GM19023 (cell line): Measurements from ENCODE around the gene TUBA1B.
A peak's percentile ranks its signal among the peaks of the same experiment; 100 is the strongest.
"Not testable (repeated sequence)": the region's sequence is repeated elsewhere in the genome, so short reads cannot be mapped to it uniquely, and the experiment has no call there.

Experiments used
- ATAC-seq: cut with Tn5 transposase; IDR thresholded peaks from one replicate; pipeline ENCODE4 v1.9.1; 2021; ENCODE audit warnings: mild to moderate bottlenecking, moderate library complexity; ENCODE audit not compliant: unreplicated experiment

Gene TUBA1B

DNA sequence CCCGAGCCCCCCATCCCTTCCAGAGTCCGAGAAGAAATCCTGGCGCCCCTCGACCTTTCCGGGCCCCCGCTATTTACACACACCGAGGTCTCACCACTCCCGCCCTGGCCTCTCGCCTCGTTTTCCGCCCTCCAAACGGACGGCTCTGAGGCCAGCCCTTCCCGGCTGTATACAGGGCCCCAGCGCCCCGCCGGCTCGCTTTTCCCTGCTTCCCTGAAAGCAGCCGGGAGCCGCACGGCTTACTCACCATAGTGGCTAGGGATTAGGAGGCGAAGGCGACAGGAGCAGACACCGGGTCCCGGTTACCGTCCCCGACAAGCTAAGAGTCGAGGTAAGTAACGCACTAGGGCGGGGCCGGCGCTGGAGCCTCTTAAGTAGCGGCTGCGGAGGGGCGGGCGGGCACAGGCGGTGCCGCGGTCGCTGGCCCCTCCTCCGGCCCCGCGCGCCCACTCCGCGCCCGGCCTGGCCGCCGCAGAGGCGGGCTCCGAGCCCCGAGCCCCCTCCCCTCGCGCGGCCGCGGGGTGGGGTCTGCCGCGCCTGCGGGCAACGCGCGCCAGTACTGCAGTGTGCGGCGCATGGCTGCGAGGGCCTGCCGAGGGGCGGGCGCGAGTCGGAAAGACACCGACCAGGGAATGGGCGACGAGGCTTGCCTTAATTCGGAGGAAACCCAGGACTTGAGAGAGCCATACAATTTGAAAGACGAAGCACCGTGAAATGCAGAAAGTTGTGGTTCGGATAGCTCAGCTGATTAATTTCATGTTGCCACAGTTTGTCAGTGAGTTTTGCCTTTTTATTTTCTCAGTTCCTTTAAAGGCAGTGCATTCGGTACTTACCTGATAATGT, at the start of gene TUBA1B:
Gene TUBA1B, minus strand, starts transcription at position 345 of the 843 bp plus-strand sequence. Its CDS starts 95 bp downstream, at position 250.
- peak; percentile 70 for ATAC-seq

DNA sequence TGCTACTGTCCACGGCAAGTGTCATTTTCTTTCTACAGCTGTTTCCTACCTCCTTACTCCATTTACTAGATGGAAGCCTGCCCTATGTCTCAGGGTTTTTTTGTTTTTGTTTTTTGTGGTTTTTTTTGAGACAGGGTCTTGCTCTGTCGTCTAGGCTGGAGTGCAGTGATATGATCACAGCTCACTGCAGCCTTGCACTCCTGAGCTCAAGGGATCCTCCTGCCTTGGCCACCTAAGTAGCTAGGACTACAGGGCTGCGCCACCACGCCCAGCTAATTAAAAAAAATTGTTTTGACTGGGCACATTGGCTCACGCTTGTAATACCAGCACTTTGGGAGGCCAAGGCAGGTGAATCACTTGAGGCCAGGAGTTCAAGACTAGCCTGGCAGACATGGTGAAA, 43.0 kb upstream of the TUBA1B start:
- ATAC-seq = no peak

DNA sequence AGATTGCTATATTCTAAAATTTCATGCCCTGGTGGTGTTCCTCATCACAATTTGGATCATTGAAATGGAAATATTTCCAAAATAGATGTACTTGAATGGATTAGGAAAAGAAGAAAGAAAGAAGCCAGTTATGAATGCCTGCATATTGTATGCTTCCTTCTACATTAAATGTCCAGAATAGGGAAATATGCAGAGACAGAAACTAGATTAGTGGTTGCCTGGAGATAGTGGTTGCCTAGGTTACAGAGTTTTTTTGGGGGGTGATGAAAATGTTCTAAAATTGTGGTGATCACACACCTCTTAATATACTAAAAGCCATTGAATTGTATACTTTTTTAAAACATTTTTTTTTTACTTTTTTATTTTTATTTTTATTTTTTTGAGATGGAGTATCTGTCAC, 39.7 kb upstream of the TUBA1B start:
- no peak for ATAC-seq

DNA sequence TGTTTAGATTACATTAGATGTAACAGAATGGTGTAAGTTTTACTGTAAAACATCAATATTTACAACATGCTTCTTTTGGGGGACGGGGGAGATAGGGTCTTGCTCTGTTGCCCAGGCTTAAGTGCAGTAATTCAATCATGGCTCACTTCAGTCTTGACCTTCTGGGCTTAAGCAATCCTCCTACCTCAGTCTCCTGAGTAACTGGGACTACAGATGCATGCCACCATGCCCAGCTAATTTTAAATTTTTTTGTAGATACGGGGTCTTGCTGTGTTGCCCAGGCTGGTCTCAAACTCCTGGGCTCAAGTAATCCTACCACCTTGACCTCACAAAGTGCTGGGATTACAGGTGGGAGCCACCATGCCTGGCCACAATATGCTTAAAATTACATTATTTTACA, 33.9 kb upstream of the TUBA1B start:
- ATAC-seq = no peak

DNA sequence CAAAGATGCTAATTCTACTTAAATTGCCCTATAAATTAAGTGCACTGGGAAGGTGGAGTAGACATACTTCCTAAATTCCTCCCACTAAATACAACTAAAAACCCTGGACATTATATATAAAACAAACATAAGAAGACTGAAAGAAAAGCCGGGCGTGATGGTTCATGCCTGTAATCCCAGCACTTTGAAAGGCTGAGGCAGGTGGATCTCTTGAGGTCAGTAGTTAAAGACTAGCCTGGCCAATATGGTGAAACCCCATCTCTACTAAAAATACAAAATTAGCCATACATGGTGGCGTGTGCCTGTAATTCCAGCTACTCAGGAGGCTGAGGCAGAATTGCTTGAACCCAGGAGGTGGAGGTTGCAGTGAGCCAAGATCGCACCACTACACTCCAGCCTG, 30.7 kb upstream of the TUBA1B start:
- not testable (repeated sequence) for ATAC-seq

DNA sequence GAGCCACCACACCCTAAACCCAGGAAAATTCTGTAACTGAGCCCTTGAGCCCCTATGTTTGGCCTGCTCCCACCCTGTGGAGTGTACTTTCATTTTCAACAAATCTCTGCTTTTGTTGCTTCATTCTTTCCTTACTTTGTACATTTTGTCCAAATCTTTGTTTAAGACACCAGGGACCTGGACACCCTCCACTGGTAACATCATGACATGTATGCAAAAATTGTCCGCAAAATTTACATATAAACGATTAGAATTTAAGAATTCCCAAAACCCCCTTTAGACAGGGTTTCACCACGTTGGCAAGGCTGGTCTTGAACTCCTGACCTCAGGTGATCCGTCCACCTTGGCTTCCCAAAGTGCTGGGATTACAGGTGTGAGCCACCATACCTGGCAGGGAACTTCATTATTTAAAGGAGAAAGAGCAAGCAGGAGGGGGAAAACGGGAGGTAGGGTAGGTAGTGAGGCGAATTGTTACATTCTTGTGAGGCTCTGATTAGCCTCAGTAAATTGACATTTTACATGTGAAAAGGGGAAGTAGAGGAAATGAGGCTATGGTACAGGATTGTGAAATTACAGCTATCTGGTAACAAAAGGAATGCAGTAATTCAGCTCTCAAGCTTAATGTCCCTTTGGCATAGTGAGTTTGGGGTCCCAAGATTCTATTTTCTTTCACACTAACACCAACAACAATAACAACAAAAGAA, 30.0 kb upstream of the TUBA1B start:
- ATAC-seq = no peak

DNA sequence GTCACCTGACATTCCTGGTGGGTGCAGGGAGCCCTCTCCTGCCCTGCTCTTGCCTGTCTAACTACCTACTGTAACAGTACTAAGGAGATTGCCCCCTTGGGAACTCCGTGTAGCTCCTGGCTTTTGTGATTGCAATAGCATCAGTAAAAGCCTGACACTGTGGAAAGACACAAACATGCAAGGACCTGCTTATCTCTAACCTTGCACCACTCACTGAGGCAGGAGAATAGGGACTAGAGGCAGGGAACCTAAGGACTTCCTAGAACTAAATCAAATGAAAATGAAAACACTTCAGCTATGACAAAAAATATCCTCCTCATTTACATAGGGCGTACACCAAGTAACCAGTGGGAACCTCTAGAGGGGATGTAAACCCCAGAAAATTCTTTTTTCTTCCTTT, 29.2 kb upstream of the TUBA1B start:
- no peak for ATAC-seq

DNA sequence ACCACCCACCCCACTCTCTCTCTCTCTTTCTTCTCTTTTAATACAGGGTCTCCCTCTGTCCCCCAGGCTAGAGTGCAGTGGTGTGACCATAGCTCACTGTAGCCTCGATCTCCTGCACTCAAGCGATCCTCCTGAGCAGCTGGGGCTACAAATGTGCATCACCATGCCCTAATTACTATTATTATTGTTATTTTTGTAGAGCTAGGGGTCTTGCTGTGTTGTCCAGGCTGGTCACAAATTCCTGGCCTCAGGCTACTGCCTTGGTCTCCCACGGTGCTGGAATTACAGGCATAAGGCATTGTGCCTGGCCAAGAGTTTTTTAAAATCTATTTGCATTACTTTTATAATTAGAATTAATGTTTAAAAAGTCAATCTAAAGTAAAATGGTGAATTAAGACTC, 23.0 kb upstream of the TUBA1B start:
- no peak for ATAC-seq

DNA sequence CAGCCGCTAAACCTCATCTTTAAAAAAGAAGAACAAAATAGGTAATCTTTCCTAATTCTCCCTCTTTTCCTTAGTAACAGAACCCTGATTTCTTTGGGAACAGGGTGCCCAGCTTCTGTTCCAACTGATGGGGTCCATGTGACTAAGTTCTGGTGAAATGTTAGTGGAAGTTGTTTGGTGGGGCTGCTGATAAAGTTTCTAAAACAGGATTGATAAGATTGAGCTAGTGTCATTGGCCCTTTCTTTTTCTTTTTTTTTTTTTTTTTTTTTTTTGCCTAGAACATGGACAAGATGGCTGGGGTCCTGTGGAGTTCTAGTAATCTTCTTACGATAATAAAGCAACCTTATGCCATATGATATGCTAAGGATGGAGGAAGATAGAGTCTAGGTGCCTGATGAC, 16.2 kb upstream of the TUBA1B start:
- no peak for ATAC-seq

DNA sequence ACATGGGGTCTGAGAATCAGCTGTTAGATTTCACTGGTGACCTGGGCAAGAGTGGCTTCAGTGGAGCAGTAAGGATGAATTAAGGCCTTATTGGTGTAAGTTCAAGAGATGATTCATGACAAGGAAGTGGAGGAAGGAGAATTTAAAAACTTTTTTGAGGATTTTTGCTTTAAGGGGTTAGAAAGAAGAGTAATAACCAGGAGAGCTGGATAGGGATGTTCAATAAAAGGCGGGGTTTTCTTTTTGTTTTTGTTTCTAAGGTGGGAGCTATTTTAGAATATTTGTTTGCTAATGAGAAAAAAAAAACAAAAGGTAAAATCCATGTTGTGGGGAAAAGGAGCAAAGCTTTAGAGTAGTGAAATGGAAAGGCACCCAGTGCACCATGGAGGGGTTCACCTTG, 15.2 kb upstream of the TUBA1B start:
- ATAC-seq = no peak

DNA sequence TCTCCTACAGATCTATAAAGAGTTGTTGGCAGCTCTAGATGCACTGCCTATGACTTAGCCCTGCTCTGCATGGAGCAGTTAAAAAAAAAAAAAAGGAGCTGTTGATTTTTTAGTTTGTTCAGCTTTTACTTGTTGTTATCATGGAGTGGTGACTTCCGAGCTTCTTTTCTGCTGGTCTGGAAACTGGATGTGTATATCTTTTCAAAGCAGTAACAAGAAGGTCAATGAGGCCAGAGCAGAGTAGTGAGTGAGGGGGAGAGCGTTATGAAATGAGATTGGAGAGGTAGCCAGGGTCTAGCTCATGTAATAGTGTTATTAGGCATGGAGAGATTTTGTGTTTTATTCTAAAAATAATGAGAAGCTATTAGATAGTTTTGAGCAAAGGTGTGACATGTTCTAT, 13.2 kb upstream of the TUBA1B start:
- no peak for ATAC-seq

DNA sequence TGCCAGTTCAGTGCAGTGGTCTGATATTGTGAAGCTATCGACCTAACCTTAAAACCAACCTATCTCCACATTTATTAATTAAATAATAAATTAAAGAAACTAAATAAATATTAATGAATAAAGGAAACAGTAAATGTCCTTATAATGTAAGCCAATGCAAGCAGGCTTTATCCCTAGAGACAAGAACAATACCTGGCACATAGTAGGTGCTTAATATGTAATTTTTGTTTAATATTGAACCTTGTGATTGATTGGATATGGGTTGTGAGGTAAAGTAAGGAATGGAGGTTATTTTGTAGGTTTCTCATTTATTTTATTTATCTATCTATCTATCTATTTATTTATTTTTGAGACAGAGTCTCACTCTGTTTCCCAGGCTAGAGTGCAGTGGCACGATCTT, 7.8 kb upstream of the TUBA1B start:
- ATAC-seq = no peak

DNA sequence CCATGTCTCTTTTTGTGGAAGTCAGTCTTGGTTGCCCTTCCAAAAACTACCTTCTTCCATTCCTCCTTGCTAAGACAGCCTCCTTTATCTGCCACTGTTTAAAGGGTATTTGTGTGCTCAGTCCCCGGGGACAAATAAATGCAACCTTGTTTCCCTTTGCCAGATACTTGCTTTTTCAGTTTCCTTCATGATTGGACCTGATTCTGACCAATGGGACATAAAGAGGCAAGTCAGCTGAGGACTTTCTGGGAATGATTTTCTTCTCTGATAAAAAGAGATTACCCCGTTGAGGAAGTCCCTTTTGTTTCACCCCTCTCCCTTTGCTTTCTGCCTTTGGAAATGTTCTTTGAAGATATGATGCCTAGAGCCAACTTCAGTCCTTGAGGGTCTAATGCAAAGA, 7.4 kb upstream of the TUBA1B start:
- ATAC-seq = no peak

DNA sequence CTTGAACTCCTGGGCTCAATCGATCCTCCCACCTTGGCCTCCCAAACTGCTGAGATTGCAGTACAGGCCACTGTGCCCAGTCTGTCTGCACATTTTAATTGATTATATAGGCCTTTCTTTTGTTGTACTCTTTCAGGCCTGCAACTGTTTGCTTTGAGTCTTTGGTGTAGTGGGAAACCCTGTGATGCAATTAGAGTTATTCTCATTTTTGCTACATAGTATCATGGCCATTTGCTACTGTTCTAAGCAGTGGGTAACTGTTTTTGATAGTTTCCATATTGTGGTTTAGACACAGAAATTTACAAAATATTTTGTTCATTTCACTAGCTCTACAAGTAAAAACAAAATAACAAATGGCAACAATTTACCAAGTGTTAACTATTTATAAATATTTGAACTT, 6.3 kb upstream of the TUBA1B start:
- ATAC-seq = no peak

DNA sequence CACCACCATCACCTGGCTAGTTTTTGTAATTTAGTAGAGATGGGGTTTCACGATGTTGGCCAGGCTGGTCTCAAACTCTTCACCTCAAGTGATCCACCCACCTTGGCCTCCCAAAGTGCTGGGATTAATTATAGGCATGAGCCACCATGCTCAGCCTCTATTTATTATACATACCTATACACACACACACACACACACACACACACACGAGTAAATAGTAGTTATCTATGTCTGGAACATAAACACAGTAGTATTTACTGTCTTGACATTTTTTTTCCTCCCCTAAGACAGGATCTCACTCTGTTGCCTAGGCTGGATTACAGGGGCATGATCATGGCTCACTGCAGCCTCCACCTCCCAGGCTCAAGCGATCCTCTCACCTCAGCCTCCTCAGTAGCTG, 5.8 kb upstream of the TUBA1B start:
- not testable (repeated sequence) for ATAC-seq

DNA sequence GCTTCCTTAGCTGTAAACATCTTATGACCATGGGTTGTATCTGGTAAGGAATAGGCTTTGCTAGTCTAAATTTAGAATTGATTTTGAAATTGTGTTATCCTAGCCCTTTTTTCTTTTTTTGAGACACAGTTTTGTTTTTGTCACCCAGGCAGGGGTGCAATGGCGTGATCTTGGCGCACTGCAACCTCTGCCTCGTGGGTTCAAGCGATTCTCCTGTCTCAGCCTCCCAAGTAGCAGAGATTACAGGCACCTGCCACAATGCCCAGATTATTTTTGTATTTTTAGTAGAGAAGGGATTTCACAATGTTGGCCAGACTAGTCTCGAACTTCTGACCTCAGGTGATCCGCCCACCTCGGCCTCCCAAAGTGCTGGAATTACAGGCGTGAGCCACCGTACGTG, 2.4 kb upstream of the TUBA1B start:
- no peak for ATAC-seq

DNA sequence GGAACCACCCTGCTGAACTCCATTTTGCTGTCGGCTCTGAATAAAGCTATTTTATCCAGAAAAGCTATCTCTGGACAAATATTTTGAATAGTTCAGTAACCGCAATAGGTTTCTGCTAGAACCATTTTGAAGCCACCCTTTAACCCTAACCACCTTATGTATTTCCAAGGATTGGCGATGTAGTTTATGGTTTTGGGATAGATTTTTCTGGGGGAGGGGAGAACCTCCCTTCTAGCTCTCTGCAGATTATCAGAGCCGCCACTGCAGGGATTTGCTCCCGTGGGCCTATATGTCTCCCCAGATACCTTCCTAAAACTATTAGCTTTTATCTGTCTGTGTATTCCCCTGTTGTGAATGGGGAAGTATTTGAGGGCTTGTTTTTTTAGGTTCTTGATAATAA, 1.8 kb upstream of the TUBA1B start:
- ATAC-seq = no peak

DNA sequence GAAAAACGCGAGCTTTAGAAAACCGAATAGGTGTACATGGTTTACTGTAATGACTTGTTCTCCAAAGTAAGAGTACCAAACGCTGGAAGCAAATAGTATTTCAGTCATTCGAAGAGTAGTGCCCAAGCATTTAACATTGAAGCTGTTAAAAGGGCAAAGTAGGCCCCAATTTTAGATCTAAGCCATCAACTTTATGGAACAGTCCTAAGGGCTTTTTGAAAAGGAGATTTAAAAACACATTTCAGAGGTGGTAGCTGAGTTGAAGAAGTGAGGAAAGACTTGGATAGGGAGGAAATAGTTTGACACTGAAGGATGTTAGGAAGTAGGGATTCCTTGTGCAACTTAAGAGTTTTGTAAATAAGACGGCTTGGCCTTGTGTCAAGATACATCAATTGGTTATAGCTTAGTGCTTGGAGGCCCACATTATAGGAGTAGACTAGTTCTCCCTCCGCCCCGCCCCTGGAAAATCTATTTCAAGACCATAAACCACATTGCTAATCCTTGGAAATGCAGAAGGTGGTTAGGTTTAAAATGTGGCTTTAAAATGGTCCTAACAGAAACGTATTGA, 783 bp upstream of the TUBA1B start:
- no peak for ATAC-seq

DNA sequence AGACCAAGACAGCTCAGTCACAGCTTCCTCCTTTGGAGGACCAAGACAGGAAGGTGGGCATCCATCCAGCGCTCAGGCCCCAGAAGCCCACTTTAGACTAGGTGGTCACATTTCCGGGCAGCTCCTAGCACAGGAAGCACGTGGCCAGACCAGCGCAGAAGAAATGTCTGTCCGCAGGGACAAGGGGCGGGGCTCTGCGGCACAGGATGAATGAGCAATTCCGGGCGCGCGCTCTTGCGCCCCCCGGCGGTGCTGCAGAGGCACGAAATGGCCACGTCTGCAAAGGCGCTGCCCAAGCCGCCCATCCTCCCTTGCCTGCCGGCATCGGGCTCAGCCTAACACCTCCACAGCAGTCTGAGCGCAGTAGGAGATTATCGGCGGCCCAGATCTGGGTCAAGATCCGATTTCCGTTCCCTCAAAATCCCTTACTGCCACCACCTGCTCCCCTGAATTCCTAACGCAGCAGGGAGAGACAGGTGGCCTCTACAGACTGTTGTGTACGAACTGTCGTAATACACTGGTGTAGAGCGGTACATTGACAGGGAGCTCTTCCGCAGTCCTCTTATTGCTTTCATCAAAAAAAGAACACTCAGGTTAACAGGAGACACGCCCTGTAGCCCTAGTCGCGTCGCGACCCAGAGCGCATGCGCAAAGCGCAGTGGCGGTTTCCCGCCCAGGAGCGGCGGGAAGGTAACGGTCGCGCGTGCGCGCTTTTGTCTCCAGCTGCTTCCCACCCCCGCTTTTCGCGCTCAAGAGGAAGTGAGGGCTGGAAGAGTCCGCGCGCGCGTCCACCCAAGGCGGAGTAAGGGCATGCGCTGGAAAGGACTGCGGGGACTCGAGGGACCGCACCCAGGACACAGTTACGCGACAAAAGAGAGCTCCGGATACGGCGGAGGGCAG, 794 bp downstream of the TUBA1B start:
- ATAC-seq = peak; percentile 54

DNA sequence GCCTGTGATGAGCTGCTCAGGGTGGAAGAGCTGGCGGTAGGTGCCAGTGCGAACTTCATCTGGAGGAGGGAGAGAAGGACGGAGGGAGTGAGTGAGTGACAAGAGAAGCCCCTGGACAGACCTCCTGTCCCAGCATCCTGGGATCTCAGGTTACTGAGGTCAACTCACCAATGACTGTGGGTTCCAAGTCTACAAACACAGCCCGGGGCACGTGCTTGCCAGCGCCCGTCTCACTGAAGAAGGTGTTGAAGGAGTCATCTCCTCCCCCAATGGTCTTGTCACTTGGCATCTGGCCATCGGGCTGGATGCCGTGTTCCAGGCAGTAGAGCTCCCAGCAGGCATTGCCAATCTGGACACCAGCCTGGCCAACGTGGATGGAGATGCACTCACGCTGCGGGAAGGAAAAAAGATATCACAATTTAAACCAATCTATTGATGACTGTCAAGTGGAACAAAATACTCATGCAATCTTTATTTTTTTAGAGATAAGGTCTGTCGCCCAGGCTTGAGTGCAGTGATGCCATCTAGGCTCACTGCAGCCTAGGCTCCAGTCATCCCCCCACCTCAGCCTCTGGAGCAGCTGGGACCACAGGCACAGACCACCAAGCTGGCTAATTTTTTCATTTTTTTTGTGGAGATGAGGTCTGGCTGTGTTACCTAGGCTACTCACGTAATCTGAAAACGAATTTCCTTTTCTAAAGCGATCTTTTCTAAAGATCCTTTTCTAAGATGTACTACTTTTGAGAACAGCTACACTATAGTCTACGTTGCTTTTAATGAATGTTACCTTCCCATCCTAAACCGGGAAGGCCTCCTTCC, 1.7 kb downstream of the TUBA1B start:
- ATAC-seq = no peak
